ENCODE results near the gene C2orf80.

DNA sequence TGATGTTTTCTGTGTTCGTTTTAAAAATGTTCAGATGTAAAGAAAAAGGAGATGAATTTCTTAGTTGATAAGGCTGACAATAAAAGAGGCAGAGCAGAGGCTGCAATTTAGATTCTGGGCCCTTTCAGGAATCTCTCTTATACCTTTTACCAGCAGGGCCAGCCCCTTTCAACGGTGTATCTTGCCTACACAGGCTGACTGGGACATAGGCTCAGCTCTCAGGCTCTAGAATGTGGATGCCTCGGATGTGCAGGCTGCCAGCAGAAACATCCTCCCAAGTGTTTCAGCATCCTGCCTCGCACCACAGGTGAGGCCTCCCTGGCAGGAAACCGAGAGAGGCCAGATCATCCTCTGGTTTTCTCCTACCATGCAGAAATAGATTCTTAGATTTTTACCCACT is 3.4 kb downstream of the C2orf80 start:
- TF ChIP-seq, protein P1, sequence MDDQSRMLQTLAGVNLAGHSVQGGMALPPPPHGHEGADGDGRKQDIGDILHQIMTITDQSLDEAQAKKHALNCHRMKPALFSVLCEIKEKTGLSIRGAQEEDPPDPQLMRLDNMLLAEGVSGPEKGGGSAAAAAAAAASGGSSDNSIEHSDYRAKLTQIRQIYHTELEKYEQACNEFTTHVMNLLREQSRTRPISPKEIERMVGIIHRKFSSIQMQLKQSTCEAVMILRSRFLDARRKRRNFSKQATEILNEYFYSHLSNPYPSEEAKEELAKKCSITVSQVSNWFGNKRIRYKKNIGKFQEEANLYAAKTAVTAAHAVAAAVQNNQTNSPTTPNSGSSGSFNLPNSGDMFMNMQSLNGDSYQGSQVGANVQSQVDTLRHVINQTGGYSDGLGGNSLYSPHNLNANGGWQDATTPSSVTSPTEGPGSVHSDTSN (IDR thresholded peaks at IDR 0.05) = no peak
- TF ChIP-seq MAX (IDR thresholded peaks at IDR 0.05; ENCODE audit: low read depth) (no peak), FOXM1 (IDR thresholded peaks at IDR 0.05; ENCODE audit: low read depth) (no peak), CTCF (IDR thresholded peaks at IDR 0.05) (no peak)
